ENCODE results near the gene DZIP1. TPM values are rescaled to one million over a fixed set of nuclear protein-coding genes. Genes with fewer than 3 reads are reported as not detected.

Gene DZIP1
- total and polyA plus RNA-seq, 9 donors, result 23.3 to 40.6 (median 30.5) TPM

- Histone ChIP-seq H3K36me3 (ENCODE audit: control insufficient read depth, insufficient read depth, low read length) (peaks cover 50% of the 10 kb centered on the region), H3K4me3 (ENCODE audit: low read length) (no peak overlapping the region), H3K27ac (ENCODE audit: low read length) (no peak overlapping the region), H3K27me3 (ENCODE audit: control insufficient read depth, insufficient read depth, low read length) (no peaks in the 10 kb centered on the region), H3K9me3 (replicated peaks; ENCODE audit: control insufficient read depth, low read depth, low read length) (peaks cover 3% of the 10 kb centered on the region), H3K4me1 (ENCODE audit: control insufficient read depth, insufficient read depth, low read length) (no peaks in the 10 kb centered on the region)
- DNase-seq, result no peak
These were observed 17.7 kb downstream of the DZIP1 start for GRCh38 chr13:95626768-95627167.

GRCh38 chr13:95624020-95624419 is 20.5 kb downstream of the DZIP1 start:
- DNase-seq, result peak; percentile 72
- WGBS (ENCODE audit: insufficient coverage), result 20% methylated on average over 1 of the region's 5 CpGs
- no peak overlapping the region for H3K27ac ChIP-seq (ENCODE audit: low read length)
- H3K4me1 ChIP-seq (ENCODE audit: control insufficient read depth, insufficient read depth, low read length), result no peaks in the 10 kb centered on the region
- no peaks in the 10 kb centered on the region for H3K27me3 ChIP-seq (ENCODE audit: control insufficient read depth, insufficient read depth, low read length)
- no peak overlapping the region for H3K4me3 ChIP-seq (ENCODE audit: low read length)
- peaks cover 40% of the 10 kb centered on the region for H3K36me3 ChIP-seq (ENCODE audit: control insufficient read depth, insufficient read depth, low read length)
- peaks cover 3% of the 10 kb centered on the region for H3K9me3 ChIP-seq (replicated peaks; ENCODE audit: control insufficient read depth, low read depth, low read length)

- no peaks in the 10 kb centered on the region for H3K4me1 ChIP-seq (ENCODE audit: control insufficient read depth, insufficient read depth, low read length)
- no peaks in the 10 kb centered on the region for H3K27me3 ChIP-seq (ENCODE audit: control insufficient read depth, insufficient read depth, low read length)
- peaks cover 3% of the 10 kb centered on the region for H3K9me3 ChIP-seq (replicated peaks; ENCODE audit: control insufficient read depth, low read depth, low read length)
- H3K4me3 ChIP-seq (ENCODE audit: low read length), result no peak overlapping the region
- H3K27ac ChIP-seq (ENCODE audit: low read length), result no peak overlapping the region
- 100% methylated on average over 1 of the region's 5 CpGs for WGBS (ENCODE audit: insufficient coverage)
- no peak for DNase-seq
- peaks cover 34% of the 10 kb centered on the region for H3K36me3 ChIP-seq (ENCODE audit: control insufficient read depth, insufficient read depth, low read length)
These were observed 21.4 kb downstream of the DZIP1 start for GRCh38 chr13:95623141-95623540.

- WGBS (ENCODE audit: insufficient coverage), result 83% methylated on average over 8 of the region's 10 CpGs
- no peaks in the 10 kb centered on the region for H3K9me3 ChIP-seq (replicated peaks; ENCODE audit: control insufficient read depth, low read depth, low read length)
- no peak overlapping the region for H3K27ac ChIP-seq (ENCODE audit: low read length)
- H3K4me3 ChIP-seq (ENCODE audit: low read length), result no peak overlapping the region
- H3K4me1 ChIP-seq (ENCODE audit: control insufficient read depth, insufficient read depth, low read length), result no peaks in the 10 kb centered on the region
- no peak for DNase-seq
- H3K36me3 ChIP-seq (ENCODE audit: control insufficient read depth, insufficient read depth, low read length), result peaks cover 50% of the 10 kb centered on the region
- no peaks in the 10 kb centered on the region for H3K27me3 ChIP-seq (ENCODE audit: control insufficient read depth, insufficient read depth, low read length)
These were observed 23.5 kb downstream of the DZIP1 start for GRCh38 chr13:95620825-95621498.

- Histone ChIP-seq H3K36me3 (ENCODE audit: control insufficient read depth, insufficient read depth, low read length) (peaks cover 56% of the 10 kb centered on the region), H3K27me3 (ENCODE audit: control insufficient read depth, insufficient read depth, low read length) (no peaks in the 10 kb centered on the region), H3K4me1 (ENCODE audit: control insufficient read depth, insufficient read depth, low read length) (no peaks in the 10 kb centered on the region), H3K9me3 (replicated peaks; ENCODE audit: control insufficient read depth, low read depth, low read length) (no peaks in the 10 kb centered on the region), H3K27ac (ENCODE audit: low read length) (no peak overlapping the region), H3K4me3 (ENCODE audit: low read length) (no peak overlapping the region)
- DNase-seq, result peak; percentile 76
- no CpG with 5 or more reads among the region's 2 CpGs for WGBS (ENCODE audit: insufficient coverage)
These were observed 24.3 kb downstream of the DZIP1 start for GRCh38 chr13:95620030-95620824.

GRCh38 chr13:95615539-95615938 is 29.0 kb downstream of the DZIP1 start:
- DNase-seq, result no peak
- Histone ChIP-seq H3K4me1 (ENCODE audit: control insufficient read depth, insufficient read depth, low read length) (no peaks in the 10 kb centered on the region), H3K27ac (ENCODE audit: low read length) (no peak overlapping the region), H3K9me3 (replicated peaks; ENCODE audit: control insufficient read depth, low read depth, low read length) (no peaks in the 10 kb centered on the region), H3K27me3 (ENCODE audit: control insufficient read depth, insufficient read depth, low read length) (no peaks in the 10 kb centered on the region), H3K36me3 (ENCODE audit: control insufficient read depth, insufficient read depth, low read length) (peaks cover 45% of the 10 kb centered on the region), H3K4me3 (ENCODE audit: low read length) (no peak overlapping the region)
- 97% methylated on average over 2 of the region's 3 CpGs for WGBS (ENCODE audit: insufficient coverage)

GRCh38 chr13:95614641-95615245 is 29.8 kb downstream of the DZIP1 start:
- Histone ChIP-seq H3K4me3 (ENCODE audit: low read length) (no peak overlapping the region), H3K36me3 (ENCODE audit: control insufficient read depth, insufficient read depth, low read length) (peaks cover 41% of the 10 kb centered on the region), H3K27ac (ENCODE audit: low read length) (no peak overlapping the region), H3K9me3 (replicated peaks; ENCODE audit: control insufficient read depth, low read depth, low read length) (no peaks in the 10 kb centered on the region), H3K4me1 (ENCODE audit: control insufficient read depth, insufficient read depth, low read length) (no peaks in the 10 kb centered on the region), H3K27me3 (ENCODE audit: control insufficient read depth, insufficient read depth, low read length) (no peaks in the 10 kb centered on the region)
- DNase-seq, result no peak
- WGBS (ENCODE audit: insufficient coverage), result 96% methylated on average over 4 of the region's 7 CpGs

GRCh38 chr13:95608640-95609323 is 35.7 kb downstream of the DZIP1 start:
- Histone ChIP-seq H3K4me1 (ENCODE audit: control insufficient read depth, insufficient read depth, low read length) (peaks cover 2% of the 10 kb centered on the region), H3K4me3 (ENCODE audit: low read length) (no peak overlapping the region), H3K27ac (ENCODE audit: low read length) (no peak overlapping the region), H3K36me3 (ENCODE audit: control insufficient read depth, insufficient read depth, low read length) (peaks cover 19% of the 10 kb centered on the region), H3K27me3 (ENCODE audit: control insufficient read depth, insufficient read depth, low read length) (no peaks in the 10 kb centered on the region), H3K9me3 (replicated peaks; ENCODE audit: control insufficient read depth, low read depth, low read length) (no peaks in the 10 kb centered on the region)
- 74% methylated on average over 5 of the region's 6 CpGs for WGBS (ENCODE audit: insufficient coverage)
- peak; percentile 19 for DNase-seq

GRCh38 chr13:95607366-95607765 is 37.1 kb downstream of the DZIP1 start:
- Histone ChIP-seq H3K9me3 (replicated peaks; ENCODE audit: control insufficient read depth, low read depth, low read length) (no peaks in the 10 kb centered on the region), H3K27ac (ENCODE audit: low read length) (no peak overlapping the region), H3K36me3 (ENCODE audit: control insufficient read depth, insufficient read depth, low read length) (peaks cover 23% of the 10 kb centered on the region), H3K4me1 (ENCODE audit: control insufficient read depth, insufficient read depth, low read length) (peaks cover 2% of the 10 kb centered on the region), H3K4me3 (ENCODE audit: low read length) (no peak overlapping the region), H3K27me3 (ENCODE audit: control insufficient read depth, insufficient read depth, low read length) (no peaks in the 10 kb centered on the region)
- DNase-seq, result no peak
- no CpG with 5 or more reads among the region's 1 CpG for WGBS (ENCODE audit: insufficient coverage)

Data from muscle of leg (tissue), 11 donors.